ENCODE results near the gene SRL.
A peak's percentile ranks its signal among the peaks of the same experiment; 100 is the strongest.

SRL gene

GRCh38 chr16:4249530-4250308, 7.8 kb upstream of the SRL start:
- no peak for DNase-seq (ENCODE audit: low read depth)
- no peak overlapping the region for H3K4me3 ChIP-seq (ENCODE audit: low read depth, low read length)
- TF ChIP-seq CTCF (IDR thresholded peaks at IDR 0.05; ENCODE audit: control insufficient read depth, extremely low read depth, insufficient read depth), result no peak

GRCh38 chr16:4247460-4247784, 5.5 kb upstream of the SRL start:
- no peak for TF ChIP-seq CTCF (IDR thresholded peaks at IDR 0.05; ENCODE audit: control insufficient read depth, extremely low read depth, insufficient read depth)
- H3K4me3 ChIP-seq (ENCODE audit: low read depth, low read length), result no peak overlapping the region
- DNase-seq (ENCODE audit: low read depth), result no peak

- no peak for TF ChIP-seq CTCF (IDR thresholded peaks at IDR 0.05; ENCODE audit: control insufficient read depth, extremely low read depth, insufficient read depth)
Observed at GRCh38 chr16:4246777-4247459, 5.0 kb upstream of the SRL start.

GRCh38 chr16:4245077-4245791, 3.4 kb upstream of the SRL start:
- H3K4me3 ChIP-seq (ENCODE audit: low read depth, low read length), result no peak overlapping the region
- no peak for DNase-seq (ENCODE audit: low read depth)
- no peak for TF ChIP-seq CTCF (IDR thresholded peaks at IDR 0.05; ENCODE audit: control insufficient read depth, extremely low read depth, insufficient read depth)

More at GRCh38 chr16:4246777-4247459, 5.0 kb upstream of the SRL start:
- no peak overlapping the region for H3K4me3 ChIP-seq (ENCODE audit: low read depth, low read length)
- no peak for DNase-seq (ENCODE audit: low read depth)

GRCh38 chr16:4244254-4245076, 2.6 kb upstream of the SRL start:
- H3K4me3 ChIP-seq (ENCODE audit: low read depth, low read length), result no peak overlapping the region
- no peak for TF ChIP-seq CTCF (IDR thresholded peaks at IDR 0.05; ENCODE audit: control insufficient read depth, extremely low read depth, insufficient read depth)
- DNase-seq (ENCODE audit: low read depth), result peak; percentile 86

- no peak for TF ChIP-seq CTCF (IDR thresholded peaks at IDR 0.05; ENCODE audit: control insufficient read depth, extremely low read depth, insufficient read depth)
- DNase-seq (ENCODE audit: low read depth), result no peak
- H3K4me3 ChIP-seq (ENCODE audit: low read depth, low read length), result no peak overlapping the region
Observed at GRCh38 chr16:4241258-4241927, 487 bp downstream of the SRL start.

Measured in LNCaP clone FGC (cell line).